Left ventricle myocardium inferior (tissue), 1 donor: ENCODE results near the gene ACSBG1. TPM values are rescaled to one million over a fixed set of nuclear protein-coding genes. Genes with fewer than 3 reads are reported as not detected.
A peak's percentile ranks its signal among the peaks of the same experiment; 100 is the strongest.

Experiments
- DNase-seq: peaks from one replicate; pipeline ENCODE4 v3.0.0-alpha.2; 2020
- H3K27ac ChIP-seq: fragments of 200-600 bp; replicated peaks from 2 replicates; pipeline ENCODE4 v1.8.0; 2021
- H3K27me3 ChIP-seq: fragments of 200-600 bp; 2 replicates; pipeline ENCODE4 v1.8.0; 2021; ENCODE audit warnings: low read depth
- H3K36me3 ChIP-seq: fragments of 200-600 bp; 2 replicates; pipeline ENCODE4 v1.8.0; 2021
- H3K4me1 ChIP-seq: fragments of 200-600 bp; 2 replicates; pipeline ENCODE4 v1.8.0; 2021
- H3K4me3 ChIP-seq: fragments of 200-600 bp; 2 replicates; pipeline ENCODE4 v1.8.0; 2021; ENCODE audit warnings: mild to moderate bottlenecking, moderate library complexity
- H3K9me3 ChIP-seq: fragments of 200-600 bp; replicated peaks from 2 replicates; pipeline ENCODE4 v1.8.0; 2021
- intact Hi-C: fragments of 100-400 bp; cut with micrococcal nuclease; formaldehyde crosslinking; loops from one replicate; pipeline ENCODE4 v1.11.0; 2022
- total RNA-seq: library from RNA; stranded (reverse); fragmentation: NEBNext Ultra II Directional; extraction: Animal tissue kit (Norgen Biotek cat#: 25700); gene quantifications from one replicate; pipeline ENCODE4 v1.2.1, GENCODE V29; 2021
- TF ChIP-seq, protein P1 (sequence below): fragments of 200-600 bp; IDR thresholded peaks from 2 replicates; pipeline ENCODE4 v1.8.0; 2021; ENCODE audit warnings: antibody characterized with exemption, mild to moderate bottlenecking, borderline replicate concordance
- donor health status: DM: no; HTN: yes; CAD: no; lungs with severe emphysema.

Gene ACSBG1
- total RNA-seq, 1 donor from 2014 or later = 0.25 TPM

DNA sequence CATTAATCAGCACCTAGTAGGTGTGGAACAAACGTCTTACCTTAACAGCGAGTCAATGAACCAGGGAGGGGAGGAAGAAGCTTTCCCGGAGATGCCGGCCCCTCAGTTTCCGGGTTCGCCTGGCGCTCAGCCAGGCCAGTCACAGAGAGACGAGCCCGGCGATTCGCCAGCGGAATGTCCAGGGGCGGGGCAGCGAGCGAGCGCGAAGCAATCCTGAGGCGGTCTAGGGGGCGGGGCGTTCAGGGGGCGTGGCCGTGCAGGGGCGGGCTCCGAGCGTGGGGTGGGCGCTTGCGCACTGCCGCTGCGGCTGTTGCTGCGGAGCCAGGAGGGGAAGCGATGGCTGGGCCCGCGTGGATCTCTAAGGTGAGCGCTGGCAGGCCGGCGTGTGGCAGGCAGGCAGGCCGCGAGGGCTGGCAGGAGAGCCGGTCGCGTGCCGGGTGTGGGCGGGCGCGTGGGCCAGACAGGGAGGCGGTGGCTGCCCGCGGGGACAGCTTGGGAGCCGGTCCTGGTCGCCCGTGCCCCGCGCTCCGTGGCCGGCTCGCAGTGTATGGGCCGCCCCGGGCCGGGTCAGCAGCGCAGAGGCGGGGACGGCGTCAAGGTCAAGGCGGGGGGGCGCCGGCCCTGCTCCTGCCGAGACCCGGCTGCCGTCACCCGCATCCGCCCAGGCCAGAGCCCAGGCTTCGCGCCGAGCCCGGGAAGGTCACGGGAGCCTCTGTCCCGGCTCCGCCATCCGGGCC lies 85.1 kb downstream of the ACSBG1 start, which contains the start of gene IDH3A:
IDH3A (plus strand) TSS at position 295 of the 737 bp plus-strand sequence; CDS start at position 337, 42 bp downstream.
- Histone ChIP-seq H3K9me3 (no peaks in the 10 kb centered on the region), H3K4me3 (peak within 1 kb of the TSS; percentile 80), H3K36me3 (peaks cover 11% of the 10 kb centered on the region), H3K27me3 (no peaks in the 10 kb centered on the region), H3K4me1 (peaks cover 68% of the 10 kb centered on the region), H3K27ac (peak within 1 kb of the TSS; percentile 95)
- intact Hi-C loops = no loop called here
- TF ChIP-seq, protein P1, sequence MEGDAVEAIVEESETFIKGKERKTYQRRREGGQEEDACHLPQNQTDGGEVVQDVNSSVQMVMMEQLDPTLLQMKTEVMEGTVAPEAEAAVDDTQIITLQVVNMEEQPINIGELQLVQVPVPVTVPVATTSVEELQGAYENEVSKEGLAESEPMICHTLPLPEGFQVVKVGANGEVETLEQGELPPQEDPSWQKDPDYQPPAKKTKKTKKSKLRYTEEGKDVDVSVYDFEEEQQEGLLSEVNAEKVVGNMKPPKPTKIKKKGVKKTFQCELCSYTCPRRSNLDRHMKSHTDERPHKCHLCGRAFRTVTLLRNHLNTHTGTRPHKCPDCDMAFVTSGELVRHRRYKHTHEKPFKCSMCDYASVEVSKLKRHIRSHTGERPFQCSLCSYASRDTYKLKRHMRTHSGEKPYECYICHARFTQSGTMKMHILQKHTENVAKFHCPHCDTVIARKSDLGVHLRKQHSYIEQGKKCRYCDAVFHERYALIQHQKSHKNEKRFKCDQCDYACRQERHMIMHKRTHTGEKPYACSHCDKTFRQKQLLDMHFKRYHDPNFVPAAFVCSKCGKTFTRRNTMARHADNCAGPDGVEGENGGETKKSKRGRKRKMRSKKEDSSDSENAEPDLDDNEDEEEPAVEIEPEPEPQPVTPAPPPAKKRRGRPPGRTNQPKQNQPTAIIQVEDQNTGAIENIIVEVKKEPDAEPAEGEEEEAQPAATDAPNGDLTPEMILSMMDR = no peak
- peak; percentile 100 for DNase-seq

DNA sequence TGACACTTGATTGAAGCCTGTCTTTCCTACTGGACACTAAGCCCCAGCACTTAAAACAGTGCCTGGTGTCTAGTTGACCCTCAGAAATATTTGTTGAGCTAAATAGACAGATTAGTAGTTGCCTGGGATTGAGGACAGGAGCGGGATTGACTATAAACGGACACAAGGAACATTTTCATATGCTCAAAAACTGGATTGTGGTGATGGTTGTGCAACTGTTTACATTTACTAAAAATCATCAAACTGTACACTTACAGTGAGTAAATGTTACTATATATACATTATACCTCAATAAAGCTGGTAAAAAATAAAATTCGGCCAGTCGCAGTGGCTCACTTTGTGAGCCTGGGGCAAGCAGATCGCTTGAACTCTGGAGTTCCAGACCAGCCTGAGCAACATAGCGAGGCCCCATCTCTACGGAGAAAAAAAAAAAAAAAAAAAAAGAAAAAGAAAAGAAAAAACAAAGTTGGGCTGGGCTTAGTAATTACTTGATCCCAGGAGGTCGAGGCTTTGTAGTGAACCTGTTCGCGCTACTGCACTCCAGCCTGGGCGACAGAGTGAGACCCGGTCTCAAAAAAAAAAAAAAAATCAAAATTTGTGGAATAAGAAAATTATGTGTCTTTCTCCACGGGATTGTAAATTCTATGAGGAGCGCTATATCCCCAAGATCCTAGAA lies 85.8 kb downstream of the ACSBG1 start:
- peaks cover 11% of the 10 kb centered on the region for H3K36me3 ChIP-seq
- H3K27ac ChIP-seq = peak overlapping the region; percentile 95
- TF ChIP-seq, protein P1 = no peak
- DNase-seq = no peak
- peak overlapping the region; percentile 80 for H3K4me3 ChIP-seq
- no peaks in the 10 kb centered on the region for H3K9me3 ChIP-seq
- H3K27me3 ChIP-seq = no peaks in the 10 kb centered on the region
- intact Hi-C loops = no loop called here
- peaks cover 61% of the 10 kb centered on the region for H3K4me1 ChIP-seq

DNA sequence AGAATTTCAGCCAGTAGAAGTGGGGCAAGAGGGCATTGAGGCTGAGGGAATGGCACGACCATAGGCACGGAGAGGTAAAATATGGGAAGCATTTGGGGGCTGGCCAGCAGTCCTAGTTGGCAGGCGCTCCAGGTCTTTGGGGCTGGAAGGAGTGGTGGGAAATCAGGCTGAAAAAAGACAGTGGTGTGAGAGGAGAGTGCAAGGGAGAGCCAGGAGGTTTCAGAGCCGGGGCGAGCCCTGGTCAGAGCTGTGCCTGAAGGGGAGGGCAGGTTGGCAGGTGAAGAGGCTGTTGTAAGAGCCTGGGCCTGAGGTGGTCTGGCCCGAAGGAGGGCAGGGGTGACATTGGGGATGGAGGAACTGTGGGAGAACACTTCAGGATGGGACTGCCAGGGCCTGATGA lies 86.8 kb downstream of the ACSBG1 start:
- Histone ChIP-seq H3K9me3 (no peaks in the 10 kb centered on the region), H3K36me3 (peaks cover 2% of the 10 kb centered on the region), H3K4me3 (no peak overlapping the region), H3K4me1 (peaks cover 52% of the 10 kb centered on the region), H3K27me3 (no peaks in the 10 kb centered on the region), H3K27ac (peak overlapping the region; percentile 95)
- intact Hi-C loops = no loop called here
- DNase-seq = peak; percentile 42
- TF ChIP-seq, protein P1 = no peak

- Histone ChIP-seq H3K27me3 (no peaks in the 10 kb centered on the region), H3K4me3 (no peak overlapping the region), H3K27ac (peak overlapping the region; percentile 95), H3K4me1 (peaks cover 44% of the 10 kb centered on the region), H3K36me3 (no peaks in the 10 kb centered on the region), H3K9me3 (no peaks in the 10 kb centered on the region)
- DNase-seq = no peak
- TF ChIP-seq, protein P1 = no peak
- intact Hi-C loops = no loop called here
These were observed 87.8 kb downstream of the ACSBG1 start for GRCh38 chr15:78146425-78147154.

DNA sequence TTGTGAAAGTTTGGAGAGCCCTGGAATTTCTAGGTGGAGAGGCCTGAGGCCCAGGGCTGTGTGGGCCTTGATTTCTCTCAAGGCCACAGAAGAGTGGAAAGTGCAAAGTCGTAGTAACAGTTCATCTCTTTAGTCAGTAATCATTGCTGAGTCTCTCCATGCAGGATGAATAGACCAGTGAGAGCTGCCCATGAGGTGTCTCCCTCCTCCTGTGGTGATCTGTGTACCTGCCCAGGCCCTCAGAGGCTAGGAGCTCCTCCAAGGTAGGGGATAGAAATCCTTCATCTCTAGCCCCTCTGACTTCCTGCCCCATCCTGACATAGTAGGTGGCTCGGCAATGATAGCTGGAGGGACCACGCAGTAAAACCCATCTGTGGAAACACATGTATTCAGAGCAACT lies 92.0 kb downstream of the ACSBG1 start:
- H3K27me3 ChIP-seq = no peaks in the 10 kb centered on the region
- no peaks in the 10 kb centered on the region for H3K36me3 ChIP-seq
- no peak for DNase-seq
- no peak overlapping the region for H3K27ac ChIP-seq
- peaks cover 6% of the 10 kb centered on the region for H3K4me1 ChIP-seq
- TF ChIP-seq, protein P1 = no peak
- intact Hi-C loops = no loop called here
- H3K4me3 ChIP-seq = no peak overlapping the region
- H3K9me3 ChIP-seq = no peaks in the 10 kb centered on the region
